GM19099 (cell line): Measurements from ENCODE around the gene MACROD2.

Source experiments
- POLR2A ChIP-seq: IDR thresholded peaks from 3 replicates; pipeline ENCODE4 v1.6.1; 2011; ENCODE audit warnings: low read depth; ENCODE audit not compliant: insufficient read length; ENCODE audit errors: extremely low read depth

The MACROD2 gene

DNA sequence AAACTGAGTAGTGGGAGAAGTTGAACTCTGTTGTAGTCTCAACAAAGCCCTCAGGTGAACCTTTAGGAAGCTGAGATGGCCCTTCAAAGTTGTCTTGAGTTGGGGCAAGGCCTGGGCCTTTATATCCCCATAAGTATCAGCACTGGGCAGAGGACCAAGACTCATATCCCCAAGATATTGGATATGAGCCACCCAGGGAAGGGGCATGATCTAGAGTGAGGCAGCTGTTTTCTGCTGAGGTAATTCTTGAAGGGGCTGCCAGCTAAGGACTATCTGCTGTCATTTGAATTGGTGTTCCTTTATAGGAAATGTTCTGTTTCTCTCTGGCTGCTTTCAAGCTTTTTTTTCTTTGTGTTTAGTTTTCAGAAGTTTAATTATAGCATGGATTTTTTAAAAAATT lies 482.8 kb downstream of the MACROD2 start:
- no peak for TF ChIP-seq POLR2A

DNA sequence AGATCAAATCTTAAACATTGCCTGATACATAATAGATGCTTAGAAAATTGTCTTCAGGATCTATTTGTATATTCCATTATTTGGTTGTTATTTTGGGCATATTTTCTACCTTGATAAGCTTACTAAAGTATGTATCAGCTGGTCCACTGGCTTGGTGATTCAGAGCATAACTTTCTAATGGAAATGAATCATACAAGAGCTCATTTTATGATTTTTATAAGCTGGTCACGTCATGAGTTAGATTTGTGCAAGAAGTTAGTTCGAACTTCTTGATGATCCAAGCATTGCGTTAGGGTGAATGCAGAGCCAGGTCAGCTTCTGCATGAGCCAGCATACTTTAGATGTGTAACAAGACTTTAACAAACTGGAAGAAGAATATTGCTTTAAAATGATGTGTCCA lies 486.5 kb downstream of the MACROD2 start:
- no peak for TF ChIP-seq POLR2A

DNA sequence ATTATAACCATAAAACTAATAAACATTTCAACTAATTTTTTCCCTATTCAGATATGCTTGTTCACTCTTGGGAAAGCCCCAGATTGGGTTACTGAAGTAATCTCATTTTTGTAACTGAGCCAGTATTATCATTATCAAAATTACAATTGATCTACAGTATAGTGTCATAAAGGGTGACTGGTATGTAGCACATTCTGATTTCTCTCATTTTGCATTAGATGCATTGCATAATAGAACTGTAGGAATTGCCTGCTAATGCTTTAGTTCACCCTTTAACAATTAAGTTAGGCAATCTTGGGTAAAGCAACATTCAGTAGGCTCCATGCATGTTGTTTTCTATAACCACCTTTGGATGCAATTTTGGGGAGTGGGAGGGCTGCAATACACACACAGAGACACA lies 492.9 kb downstream of the MACROD2 start:
- TF ChIP-seq POLR2A, result no peak

DNA sequence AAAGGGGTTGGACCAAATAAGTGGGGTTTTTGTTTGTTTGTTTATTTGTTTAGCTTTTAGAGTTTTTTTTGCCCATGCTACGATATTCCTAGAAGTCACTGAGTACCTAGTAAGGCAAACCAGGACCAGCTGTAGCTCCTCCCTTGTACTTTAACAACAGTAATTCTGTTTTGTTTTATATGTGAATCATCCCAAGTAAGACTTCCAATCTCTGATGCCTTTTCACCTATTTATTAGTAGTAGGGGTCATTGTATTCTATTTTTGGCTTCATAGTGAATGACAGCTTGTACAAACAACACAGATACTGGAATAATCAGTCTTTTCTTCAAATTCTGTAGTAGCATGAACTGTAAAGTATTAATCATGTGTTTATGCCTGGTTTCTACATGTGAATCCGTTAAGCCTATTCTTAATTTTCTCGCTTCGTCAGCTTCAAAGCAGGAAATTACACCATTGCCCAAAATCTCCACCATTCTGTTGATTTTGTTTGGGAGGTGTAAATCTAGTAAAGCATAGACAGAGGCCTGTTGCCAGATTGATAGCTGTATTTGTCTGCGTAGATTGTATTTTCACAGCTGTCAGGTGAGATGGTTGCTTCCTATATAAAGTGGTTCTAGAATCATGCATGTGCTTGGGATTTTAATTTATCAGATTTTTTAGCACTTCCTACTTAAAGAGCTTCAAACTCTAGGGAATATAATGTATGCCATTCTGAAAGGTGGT lies 493.6 kb downstream of the MACROD2 start:
- TF ChIP-seq POLR2A, result no peak

DNA sequence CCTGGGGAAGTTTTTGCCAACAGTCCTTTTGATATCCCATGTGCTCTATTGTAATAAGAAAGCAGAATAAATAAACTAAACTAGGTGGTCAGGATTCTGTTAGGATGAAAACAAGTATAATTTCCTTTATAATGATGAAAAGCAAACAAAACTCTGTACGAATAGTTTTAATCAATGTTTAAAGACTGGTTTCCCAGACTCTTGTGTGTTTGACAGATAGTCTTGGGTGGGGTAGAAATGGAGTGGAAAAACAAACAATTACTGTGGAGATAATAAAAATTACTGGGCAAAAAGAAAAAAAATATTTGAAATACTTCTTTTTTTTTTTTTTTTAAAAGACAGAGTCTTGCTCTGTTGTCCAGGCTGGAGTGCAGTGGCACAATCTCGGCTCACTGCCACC lies 494.2 kb downstream of the MACROD2 start:
- TF ChIP-seq POLR2A, result no peak

DNA sequence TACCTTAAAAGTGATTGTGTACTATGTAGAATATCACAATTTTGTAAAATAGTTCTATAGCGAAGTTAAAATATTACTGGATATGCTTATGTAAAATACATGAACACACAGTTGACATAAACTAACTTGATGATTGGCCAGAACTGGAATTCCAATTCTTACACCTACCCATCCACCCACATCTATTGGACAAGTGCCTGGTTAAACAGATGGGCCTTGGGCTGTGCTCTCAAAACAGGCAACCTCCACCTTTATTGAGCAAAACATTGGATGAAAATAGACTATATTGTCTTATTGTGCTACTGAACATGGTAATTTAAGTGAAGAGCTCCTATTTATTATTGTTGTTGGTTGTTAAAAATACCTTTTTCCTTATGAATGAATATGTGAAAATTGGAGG lies 496.1 kb downstream of the MACROD2 start:
- no peak for TF ChIP-seq POLR2A

DNA sequence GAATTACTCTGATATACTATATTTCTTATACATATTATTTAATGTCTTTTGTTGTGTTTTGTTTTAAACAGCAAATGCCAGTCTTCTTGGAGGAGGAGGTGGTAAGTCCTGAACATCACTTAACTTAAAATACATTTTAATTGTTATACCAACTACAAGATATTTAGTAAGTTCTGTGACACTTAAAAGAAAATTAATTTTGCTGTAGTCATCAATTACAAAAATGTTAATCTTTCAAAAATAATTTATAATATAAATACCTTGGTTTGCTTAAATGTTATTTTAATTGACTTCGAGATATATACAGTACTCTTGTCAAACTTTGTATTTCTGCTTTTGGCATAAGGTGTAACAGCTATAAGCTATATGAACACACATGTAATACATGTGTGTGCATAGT lies 498.1 kb downstream of the MACROD2 start:
- TF ChIP-seq POLR2A, result no peak

DNA sequence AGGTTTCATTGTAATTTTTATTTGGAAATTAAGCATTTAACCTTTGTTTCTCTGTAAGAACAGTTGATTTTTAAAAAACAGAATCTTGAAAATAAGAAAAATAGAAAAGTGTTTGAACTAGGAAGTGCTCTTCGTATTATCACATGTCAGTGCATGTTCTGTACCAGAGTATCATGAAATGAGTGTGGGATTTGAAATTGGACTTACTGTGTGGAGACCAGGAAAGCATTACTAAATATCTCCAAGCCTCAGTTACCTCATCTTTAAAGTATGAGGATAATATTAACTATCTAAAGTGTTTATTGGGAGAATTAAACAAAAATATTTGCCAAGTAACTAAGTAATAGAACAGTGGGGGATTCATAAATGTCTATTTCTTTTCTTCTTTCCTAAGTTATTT lies 499.0 kb downstream of the MACROD2 start:
- TF ChIP-seq POLR2A, result no peak

DNA sequence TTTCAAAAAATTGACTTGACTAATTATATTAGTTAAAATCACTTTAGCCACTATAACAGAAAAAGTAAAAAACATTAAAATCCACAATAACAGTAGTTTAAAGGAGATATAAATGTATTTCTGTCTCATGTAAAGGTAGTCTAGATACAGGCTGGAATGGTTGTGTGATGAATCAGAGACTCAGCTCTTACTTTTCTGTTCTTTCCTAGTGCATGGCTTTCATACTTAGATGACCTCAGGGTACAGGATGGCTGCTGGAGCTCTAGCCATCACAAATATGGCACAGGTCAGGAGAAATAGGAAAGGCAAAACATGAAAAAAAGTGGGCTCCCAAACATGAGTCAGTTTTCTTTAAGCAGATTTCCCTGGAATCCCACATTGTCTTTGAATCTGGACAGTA lies 499.8 kb downstream of the MACROD2 start:
- no peak for TF ChIP-seq POLR2A

DNA sequence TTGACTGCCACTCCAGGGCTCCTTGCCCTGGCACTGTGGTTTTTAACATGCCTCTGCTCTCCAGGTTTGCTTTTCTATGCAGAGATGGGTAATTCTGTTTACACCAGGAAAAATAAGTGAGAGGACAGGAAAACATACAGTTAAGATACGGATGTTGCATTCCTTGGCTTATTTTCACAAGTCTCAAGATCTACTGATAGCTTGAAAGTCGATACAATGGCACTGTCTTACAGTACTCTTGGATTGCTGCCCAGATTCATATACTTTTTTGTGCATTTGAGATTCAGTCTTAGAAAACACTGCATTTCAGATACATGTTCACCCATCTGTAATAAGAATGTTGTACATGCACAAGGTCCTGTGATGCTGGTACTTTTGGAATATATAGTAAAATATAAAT lies 501.7 kb downstream of the MACROD2 start:
- TF ChIP-seq POLR2A, result no peak

DNA sequence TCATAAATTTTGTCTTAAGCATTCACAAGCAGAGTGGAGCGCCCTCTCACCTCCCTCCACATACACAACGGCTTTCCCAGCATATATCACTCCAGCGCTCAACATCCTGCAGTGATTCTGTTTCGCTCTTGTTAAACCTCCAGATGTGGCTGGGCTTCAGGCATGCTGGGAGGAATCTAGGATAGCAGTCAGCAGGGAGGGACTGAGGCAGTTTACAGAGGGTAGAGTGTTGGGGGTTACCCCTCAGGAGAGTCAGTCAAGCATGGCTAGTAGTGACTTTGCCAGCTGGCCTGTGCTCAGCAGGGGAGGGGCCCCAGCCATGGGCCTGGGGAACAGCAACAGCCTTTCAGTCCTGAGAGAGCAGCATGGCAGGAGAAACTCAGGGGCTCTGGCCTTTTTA lies 503.5 kb downstream of the MACROD2 start:
- no peak for TF ChIP-seq POLR2A

DNA sequence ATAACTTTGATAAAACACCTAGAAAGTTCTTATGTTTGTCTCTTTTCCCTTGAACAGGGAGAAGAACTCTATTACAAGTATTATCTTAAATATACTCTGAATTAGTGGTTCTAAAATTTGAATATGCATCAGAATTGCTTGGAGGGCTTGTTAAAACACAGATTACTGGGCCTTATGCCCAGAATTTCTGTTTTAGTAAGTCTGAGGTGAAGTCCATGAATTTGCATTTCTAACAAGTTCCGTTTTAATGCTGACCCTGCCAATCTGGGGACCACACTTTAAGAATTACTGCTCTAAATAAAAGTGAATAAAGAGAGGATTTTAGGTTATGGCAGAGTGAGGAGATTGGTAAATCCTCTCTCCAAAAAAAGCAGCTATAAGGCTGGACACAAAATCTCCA lies 510.2 kb downstream of the MACROD2 start:
- TF ChIP-seq POLR2A, result no peak

DNA sequence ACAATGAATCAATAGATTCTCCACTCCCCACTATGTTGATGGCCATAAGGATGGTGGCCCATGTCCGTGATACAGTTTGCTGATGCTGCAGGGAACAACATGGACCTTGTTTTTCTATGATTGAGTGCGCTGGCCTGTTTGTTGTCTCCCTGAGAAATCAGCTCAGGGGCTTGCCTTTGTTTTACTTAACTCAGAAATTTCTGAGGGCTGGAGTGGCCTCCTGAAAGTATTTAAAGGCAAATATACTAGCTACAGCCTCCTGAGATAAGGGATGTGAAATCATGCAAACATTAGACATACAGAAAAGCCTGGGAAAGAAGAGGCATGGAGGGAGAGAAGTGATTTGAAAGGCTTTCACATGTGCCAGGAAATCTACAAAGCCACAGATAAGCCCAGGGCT lies 512.4 kb downstream of the MACROD2 start:
- no peak for TF ChIP-seq POLR2A

DNA sequence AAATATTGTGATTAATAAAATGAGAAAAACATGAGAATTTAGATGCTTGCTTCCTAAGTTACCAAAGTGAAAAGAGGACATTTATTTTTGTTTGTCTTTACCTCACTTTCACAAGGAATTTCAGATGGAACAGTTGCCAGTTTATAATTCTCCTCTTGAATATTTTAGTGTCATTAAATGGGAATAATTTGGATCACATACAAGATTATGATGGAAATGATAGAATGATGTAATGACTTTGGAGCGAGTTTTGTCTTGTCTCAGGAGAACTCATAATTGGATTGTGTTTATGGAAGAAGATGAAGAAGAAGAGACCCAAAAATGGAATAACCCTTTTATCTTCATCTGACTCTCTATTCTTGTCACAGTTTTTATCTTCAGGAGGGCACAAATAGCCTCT lies 515.0 kb downstream of the MACROD2 start:
- TF ChIP-seq POLR2A, result no peak

DNA sequence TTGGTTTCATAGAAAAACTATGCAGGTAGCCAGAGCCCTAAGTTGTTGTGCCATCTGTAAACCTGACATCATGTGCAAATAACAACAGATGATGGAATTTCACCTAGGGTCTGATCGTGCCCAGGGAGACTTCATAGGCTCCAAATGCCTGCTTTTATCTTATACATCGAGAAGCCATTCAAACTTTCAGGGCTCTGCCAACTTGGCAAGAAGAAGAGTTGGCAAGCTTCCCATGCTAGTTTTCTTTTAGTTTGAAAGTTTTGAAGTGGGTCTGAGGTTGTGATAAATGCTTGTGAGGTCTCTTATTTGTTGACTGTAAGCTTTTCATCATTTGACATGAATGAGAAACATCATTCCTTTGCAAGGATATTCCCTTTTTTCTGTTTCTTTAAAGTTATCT lies 517.5 kb downstream of the MACROD2 start:
- TF ChIP-seq POLR2A, result no peak

DNA sequence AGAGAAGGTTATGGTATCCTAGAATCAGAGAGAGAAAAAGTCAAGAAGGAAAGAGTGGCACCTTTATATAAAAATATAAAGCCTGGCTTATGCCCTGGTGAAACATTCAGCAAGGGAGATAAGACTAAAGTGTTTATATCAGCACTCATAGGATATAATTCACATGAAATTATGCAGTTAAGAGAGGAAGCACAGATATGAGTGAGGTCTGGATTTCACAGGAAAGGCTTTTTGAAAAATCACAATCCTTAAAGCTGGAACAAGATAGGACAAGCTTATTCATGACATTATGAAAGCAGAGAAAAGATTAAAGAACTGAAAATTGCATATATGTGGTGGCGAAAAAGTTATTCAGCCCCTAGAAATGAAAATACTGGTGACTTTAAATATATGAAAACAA lies 523.3 kb downstream of the MACROD2 start:
- TF ChIP-seq POLR2A, result no peak

DNA sequence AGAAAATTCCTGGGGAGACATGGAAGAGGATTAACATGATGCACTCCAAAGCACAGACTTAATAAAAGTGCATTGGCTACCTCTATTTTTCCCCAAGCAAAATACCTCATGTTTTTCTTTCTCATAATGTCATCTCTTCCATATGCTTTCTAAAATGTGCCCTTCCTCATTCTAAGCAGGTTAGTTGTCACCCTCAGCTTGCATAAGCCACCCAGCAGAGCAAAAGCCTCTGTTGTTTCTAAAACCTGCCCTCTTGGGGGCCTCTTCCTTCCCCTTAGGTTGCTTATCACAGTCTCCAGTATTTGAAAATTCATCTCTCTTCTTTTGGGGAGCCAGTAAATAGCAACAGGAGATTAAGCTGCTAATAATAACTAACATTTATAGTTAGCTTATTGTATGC lies 525.7 kb downstream of the MACROD2 start:
- TF ChIP-seq POLR2A, result no peak
